Measurements from ENCODE around the gene ACTRT1.

The ACTRT1 gene

GRCh38 chrX:128052303-128052702, at the start of gene ACTRT1:
Gene ACTRT1 (minus strand): TSS chrX:128052403. CDS start chrX:128052206, 197 bp downstream.
- no peak for DNase-seq (ENCODE audit: low read depth)

- no peak for DNase-seq (ENCODE audit: low read depth)
These were observed 26.3 kb upstream of the ACTRT1 start for GRCh38 chrX:128078545-128078944.

- DNase-seq (ENCODE audit: low read depth) = no peak
These were observed 5.2 kb upstream of the ACTRT1 start for GRCh38 chrX:128057421-128057820.

- DNase-seq (ENCODE audit: low read depth) = no peak
These were observed 677 bp downstream of the ACTRT1 start for GRCh38 chrX:128051526-128051925.

GRCh38 chrX:128035318-128035717, 16.9 kb downstream of the ACTRT1 start:
- DNase-seq (ENCODE audit: low read depth) = no peak

GRCh38 chrX:128021566-128021965, 30.6 kb downstream of the ACTRT1 start:
- DNase-seq (ENCODE audit: low read depth) = no peak

GRCh38 chrX:128020701-128021100, 31.5 kb downstream of the ACTRT1 start:
- peak; percentile 0 for DNase-seq (ENCODE audit: low read depth)

GRCh38 chrX:128019218-128019617, 33.0 kb downstream of the ACTRT1 start:
- no peak for DNase-seq (ENCODE audit: low read depth)

GRCh38 chrX:128012015-128012414, 40.2 kb downstream of the ACTRT1 start:
- DNase-seq (ENCODE audit: low read depth) = no peak

DNA sequence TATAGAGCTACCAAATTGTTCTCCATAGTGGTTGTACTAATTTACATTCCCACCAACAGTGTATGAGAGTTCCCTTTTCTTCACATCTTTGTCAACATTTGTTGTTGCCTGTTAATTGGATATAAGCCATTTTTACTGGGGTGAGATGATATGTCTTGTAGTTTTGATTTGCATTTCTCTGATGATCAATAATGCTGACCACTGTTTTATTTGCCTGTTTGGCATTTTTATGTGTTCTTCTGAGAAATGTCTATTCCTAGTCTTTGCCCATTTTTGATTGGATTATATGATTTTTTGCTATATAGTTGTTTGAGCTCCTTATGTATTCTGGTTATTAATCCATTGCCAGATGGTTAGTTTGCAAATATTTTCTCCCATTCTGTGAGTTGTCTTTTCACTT, 44.3 kb downstream of the ACTRT1 start:
- DNase-seq (ENCODE audit: low read depth) = no peak

All from ELR (cell line).